Activated effector memory CD4-positive, alpha-beta T cell treated with anti-CD3 and anti-CD28 coated beads, Interleukin-2, amount 50 U/mL, for 16 hours (primary cell): ENCODE measurements around the gene RAB3GAP2.
"Not testable (repeated sequence)": the region's sequence is repeated elsewhere in the genome, so short reads cannot be mapped to it uniquely, and the experiment has no call there.

Source experiments
- DNase-seq: peaks from one replicate; pipeline ENCODE4 v3.0.0-alpha.2; 2020

Gene RAB3GAP2

GRCh38 chr1:220188538-220188937 is 83.7 kb downstream of the RAB3GAP2 start:
- no peak for DNase-seq

- no peak for DNase-seq
Measured at GRCh38 chr1:220186752-220187151, 85.5 kb downstream of the RAB3GAP2 start.

DNA sequence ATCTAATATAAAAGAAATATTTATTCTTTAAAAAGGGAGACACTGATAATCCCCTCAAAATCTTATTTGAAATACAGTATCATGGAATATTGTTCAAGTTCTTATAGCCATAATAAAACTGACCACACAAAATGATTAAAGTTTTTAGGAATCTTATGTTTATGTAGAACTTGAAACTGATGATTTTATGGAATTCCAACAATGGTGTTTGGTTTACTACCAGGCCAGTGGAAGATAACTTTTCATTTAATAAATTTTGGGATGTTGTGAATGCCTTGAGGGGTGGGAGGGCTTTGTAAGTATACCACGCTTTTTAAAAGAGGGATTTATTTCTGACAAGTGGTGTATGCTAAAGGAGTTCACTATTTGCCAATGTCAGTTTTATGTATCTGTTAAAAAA is 87.7 kb downstream of the RAB3GAP2 start:
- no peak for DNase-seq

- no peak for DNase-seq
Measured at GRCh38 chr1:220182656-220183055, 89.6 kb downstream of the RAB3GAP2 start.

- DNase-seq: no peak
Measured at GRCh38 chr1:220182111-220182510, 90.1 kb downstream of the RAB3GAP2 start.

DNA sequence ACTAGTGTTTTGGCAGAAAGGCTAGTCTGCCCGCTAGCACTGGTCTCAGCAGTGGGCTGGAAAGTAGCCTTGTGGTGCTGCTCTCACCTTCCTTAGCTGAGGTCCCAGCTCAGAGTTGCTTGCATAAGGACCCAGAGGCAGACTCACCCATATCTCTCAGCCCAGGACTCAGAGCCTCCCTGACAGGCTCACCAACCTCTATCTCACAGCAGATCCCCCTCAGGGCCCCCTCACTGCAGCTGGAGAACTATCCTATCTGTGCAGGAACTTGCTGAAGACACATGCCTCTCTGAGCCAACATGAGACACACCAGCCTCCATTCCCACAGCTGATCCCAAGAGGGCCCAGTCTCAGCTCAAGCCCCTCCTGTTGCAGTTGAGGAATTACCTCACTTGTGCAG is 95.7 kb downstream of the RAB3GAP2 start:
- no peak for DNase-seq

- no peak for DNase-seq
Measured at GRCh38 chr1:220170836-220171526, 101.3 kb downstream of the RAB3GAP2 start.

GRCh38 chr1:220169887-220170286 is 102.4 kb downstream of the RAB3GAP2 start:
- not testable (repeated sequence) for DNase-seq

DNA sequence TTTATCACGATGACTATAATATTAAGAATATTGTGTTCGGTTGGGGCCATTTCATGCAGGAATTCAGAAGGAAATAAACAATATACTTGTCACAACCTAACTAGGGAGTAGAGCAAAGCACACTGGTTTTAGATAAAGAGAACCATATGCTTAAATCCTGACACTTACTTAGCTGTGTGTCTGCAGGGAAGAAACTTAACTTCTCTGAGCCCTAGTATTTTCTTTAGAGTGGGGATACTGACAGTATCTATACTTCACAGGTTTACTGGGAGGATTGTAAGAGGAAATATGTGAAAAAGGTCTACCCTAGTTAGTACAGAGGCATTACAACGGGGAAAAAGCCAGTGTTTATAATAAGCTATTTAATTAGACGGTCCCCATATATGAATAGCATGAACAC is 105.4 kb downstream of the RAB3GAP2 start:
- no peak for DNase-seq

DNA sequence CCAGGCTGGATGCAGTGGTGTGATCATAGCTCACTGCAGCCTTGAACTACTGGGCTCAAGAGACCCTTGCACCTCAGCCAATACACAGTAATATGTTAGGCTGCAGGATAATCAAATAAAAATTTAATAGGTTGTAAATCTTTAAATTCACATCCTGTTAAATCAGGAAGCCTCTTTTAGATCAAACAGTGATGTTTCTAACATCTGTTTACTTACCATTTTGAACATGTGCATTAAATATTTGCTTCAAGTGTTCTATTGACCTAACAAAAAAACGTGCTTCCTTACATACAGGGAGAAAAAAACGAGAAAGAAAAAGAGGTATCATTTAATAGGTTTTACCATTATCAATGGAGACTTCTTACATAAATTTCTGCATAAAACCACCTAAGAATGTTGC is 107.7 kb downstream of the RAB3GAP2 start:
- DNase-seq: no peak

DNA sequence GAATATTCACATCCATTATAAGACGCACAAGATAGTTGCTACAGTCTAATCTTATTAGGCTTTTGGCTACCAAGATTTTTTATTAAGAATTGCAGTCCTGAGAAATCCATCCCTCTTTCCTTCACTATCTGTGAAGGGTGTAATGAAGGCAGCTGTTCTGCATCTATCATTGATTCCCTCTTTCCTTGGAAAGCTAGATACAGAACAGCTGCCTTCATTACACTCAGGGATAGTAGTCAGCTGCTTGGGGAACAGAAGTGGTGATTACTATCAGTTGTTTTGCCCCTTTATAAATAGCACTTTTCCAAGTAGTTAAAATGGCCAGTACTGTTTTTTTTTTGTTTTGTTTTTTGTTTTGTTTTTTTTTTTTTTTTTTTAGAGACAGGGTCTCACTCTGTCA is 108.1 kb downstream of the RAB3GAP2 start:
- no peak for DNase-seq

DNA sequence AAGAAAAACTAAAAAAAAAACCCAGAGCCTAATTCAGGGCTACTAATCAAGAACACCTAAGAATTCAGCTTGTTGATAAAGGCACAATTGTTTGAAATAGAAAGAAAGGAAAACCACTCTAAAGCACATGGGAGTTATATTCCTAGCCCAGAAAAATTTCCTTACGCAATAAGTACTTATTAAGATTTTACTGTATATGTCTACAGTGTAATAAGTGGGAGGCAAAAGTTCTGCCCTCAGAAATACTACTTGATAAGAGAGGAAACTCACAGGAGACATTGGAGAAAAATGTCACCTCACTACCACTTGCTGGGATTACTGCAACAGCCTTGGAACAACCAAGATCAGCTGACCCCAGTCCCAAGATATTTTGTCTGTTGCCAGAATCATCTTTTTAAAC is 112.2 kb downstream of the RAB3GAP2 start:
- DNase-seq: no peak

- no peak for DNase-seq
Measured at GRCh38 chr1:220159041-220159440, 113.2 kb downstream of the RAB3GAP2 start.

DNA sequence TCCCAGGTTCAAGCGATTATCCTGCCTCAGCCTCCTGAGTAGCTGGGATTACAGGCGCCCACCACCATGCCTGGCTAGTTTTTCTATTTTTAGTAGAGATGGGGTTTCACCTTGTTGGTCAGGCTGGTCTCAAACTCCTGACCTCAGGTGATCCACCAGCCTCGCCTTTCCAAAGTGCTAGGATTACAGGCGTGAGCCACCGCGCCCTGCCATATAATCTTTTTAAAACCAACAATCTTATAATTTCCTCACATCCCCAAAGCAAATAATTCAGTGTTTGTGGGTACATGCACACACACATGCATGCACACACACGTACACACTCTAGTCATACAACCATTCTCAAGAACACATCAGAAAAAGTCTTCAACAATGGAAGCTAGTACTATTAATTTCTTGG is 113.7 kb downstream of the RAB3GAP2 start:
- DNase-seq: not testable (repeated sequence)

GRCh38 chr1:220157738-220158137 is 114.5 kb downstream of the RAB3GAP2 start:
- DNase-seq: no peak

DNA sequence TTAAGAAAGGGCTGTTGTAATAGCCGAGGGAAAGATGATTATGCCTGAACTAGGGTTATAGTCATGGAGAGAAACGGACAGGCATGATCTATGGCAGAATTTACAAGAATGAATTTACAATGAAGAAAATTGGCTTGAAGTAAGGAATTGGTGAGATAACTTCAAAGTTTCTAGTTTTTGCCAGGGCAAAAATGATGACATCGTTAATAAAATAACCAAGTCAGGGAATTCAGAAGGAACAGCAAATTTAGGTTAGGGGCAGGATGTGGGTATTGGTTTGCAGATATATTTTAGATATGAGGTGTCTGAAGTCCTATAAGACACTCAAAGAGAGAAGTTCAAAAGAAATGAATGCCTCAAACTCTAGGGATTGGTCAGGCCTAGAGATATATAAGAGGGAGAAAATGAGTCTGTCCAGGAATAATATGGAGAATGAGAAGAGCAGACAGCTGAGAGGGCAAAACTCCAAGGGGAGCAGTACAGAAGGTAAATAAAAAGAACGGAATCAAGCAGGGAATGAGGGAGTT is 115.6 kb downstream of the RAB3GAP2 start:
- DNase-seq: no peak

DNA sequence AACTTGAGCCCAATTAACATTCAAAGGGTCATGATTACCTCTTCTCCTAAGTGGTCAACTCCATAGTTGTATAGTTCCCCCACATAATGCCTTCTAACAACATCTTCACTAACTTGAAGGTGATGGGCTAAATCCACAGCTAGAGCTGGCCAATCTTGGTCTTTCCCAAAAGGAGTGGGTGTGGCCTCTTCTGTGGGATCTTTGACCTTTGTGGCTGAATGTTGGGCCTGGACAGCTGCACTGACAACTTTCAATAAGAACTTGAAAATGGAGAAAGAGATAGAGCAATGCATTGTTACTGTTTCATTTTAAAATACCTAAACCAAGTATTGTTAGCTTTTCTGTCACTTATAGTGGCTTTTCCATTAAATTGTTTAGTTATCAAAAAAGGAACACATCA is 119.1 kb downstream of the RAB3GAP2 start:
- no peak for DNase-seq

GRCh38 chr1:220151454-220151853 is 120.8 kb downstream of the RAB3GAP2 start:
- no peak for DNase-seq

DNA sequence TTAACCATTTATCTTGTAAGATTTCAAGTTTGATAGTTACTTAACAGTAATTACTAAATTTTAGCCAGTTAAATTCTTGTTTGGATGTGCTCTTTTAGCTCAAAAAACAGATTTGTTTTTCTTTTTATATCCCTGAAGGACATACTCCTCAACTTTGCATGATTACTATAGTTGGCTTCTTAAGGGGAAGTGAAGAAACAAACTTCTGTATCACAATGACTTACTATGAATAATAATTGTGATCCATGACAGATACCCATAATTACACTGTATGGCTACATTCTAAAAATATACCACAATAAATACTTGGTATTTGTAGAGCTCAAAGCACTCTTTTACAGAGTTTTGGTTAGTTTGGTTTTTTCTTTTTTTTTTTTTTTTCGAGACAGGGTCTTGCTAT is 122.5 kb downstream of the RAB3GAP2 start:
- no peak for DNase-seq

DNA sequence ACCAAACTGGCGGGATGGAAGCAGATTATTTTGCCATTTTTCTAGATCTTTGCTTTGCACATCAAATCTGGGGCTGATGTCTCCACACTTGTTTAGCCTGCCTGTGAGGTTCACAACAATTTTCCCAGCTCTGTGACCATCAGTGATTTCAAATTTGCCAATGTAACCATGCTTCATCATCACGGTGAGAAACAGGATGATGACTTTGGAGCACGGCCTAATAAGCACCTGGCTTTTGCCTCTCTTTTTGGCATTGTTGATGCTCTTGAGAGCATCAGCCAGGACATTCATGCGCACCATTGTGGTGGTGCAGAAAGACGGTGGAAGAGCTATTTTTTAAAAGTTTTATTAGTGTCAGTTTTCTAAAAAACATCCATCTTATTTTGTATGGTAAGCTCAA is 128.2 kb downstream of the RAB3GAP2 start:
- DNase-seq: no peak

- no peak for DNase-seq
Measured at GRCh38 chr1:220139966-220140365, 132.3 kb downstream of the RAB3GAP2 start.

DNA sequence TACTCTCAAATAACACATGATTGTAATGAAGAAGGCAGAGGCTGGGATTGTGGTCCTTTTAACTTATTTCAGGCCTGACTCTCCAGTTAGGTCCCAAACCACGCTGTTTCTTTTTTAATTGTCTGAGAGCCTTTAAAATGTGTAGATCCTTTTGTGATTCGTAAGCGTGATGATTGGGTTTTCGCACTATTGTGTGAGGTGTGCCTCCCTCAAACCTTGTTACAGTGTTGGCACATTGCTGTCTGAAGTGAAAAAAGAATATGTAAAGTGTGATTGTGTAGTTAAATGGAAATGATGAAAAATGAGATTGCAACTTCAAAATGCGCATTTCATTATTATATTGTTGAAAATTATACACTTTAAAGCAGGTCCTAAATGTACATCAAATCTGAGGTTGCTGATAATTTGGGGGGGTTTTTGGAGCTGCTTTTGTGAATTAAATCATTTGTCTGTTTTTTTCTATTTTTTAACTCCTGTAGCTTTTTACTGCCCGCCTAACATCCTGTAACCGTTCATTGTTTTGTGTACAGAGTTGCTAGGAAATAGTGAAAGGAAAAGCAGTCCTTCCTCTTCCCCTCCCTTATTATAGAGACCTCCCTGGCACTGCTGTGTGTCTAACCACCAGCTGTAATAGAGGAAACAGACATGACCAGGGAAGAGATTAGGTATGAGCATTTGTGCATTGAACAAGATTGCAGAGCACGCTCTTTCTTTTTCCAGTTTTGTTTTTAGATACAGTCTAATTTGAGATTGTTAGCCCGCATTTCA is 135.1 kb downstream of the RAB3GAP2 start:
- DNase-seq: no peak

- no peak for DNase-seq
Measured at GRCh38 chr1:220135755-220136154, 136.5 kb downstream of the RAB3GAP2 start.

- no peak for DNase-seq
Measured at GRCh38 chr1:220129479-220130210, 142.6 kb downstream of the RAB3GAP2 start.
